Skeletal muscle cell (primary cell): ENCODE data around the gene RXRB.
A peak's percentile ranks its signal among the peaks of the same experiment; 100 is the strongest.
"Not testable (repeated sequence)": the region's sequence is repeated elsewhere in the genome, so short reads cannot be mapped to it uniquely, and the experiment has no call there.

Experiments
- DNase-seq: peaks from one replicate; pipeline ENCODE4 v3.0.0-alpha.2; 2010; ENCODE audit warnings: low read depth
- H3K4me3 ChIP-seq: 2 replicates; pipeline ENCODE4 v1.5.1; 2011; ENCODE audit warnings: low read depth, mild to moderate bottlenecking, control low read depth, low read length, moderate library complexity

RXRB gene

GRCh38 chr6:33200219-33201146 lies at the start of gene RXRB, which contains the start of gene SLC39A7:
Gene RXRB (minus strand): TSS chr6:33200665. CDS start chr6:33200476, 189 bp downstream.
Gene SLC39A7 (plus strand): TSS chr6:33200867. CDS start chr6:33201246, 379 bp downstream.
- peak; percentile 97 for DNase-seq
- peak within 1 kb of the TSS; percentile 95 for H3K4me3 ChIP-seq

- DNase-seq = peak; percentile 53
- H3K4me3 ChIP-seq = peak overlapping the region; percentile 63
These were observed 49.5 kb upstream of the RXRB start for GRCh38 chr6:33249732-33250630.

- H3K4me3 ChIP-seq = peak overlapping the region; percentile 63
These were observed 48.7 kb upstream of the RXRB start for GRCh38 chr6:33248932-33249731.

GRCh38 chr6:33248643-33248931 lies 48.1 kb upstream of the RXRB start:
- peak overlapping the region; percentile 63 for H3K4me3 ChIP-seq
- DNase-seq = peak; percentile 14

More at GRCh38 chr6:33248932-33249731, 48.7 kb upstream of the RXRB start:
- DNase-seq = peak; percentile 97

GRCh38 chr6:33247977-33248642 lies 47.6 kb upstream of the RXRB start:
- H3K4me3 ChIP-seq = peak overlapping the region; percentile 63
- DNase-seq = peak; percentile 50

GRCh38 chr6:33243476-33243875 lies 43.0 kb upstream of the RXRB start:
- no peak for DNase-seq
- H3K4me3 ChIP-seq = no peak overlapping the region

- no peak overlapping the region for H3K4me3 ChIP-seq
- no peak for DNase-seq
These were observed 41.5 kb upstream of the RXRB start for GRCh38 chr6:33241968-33242367.

GRCh38 chr6:33237741-33238140 lies 37.3 kb upstream of the RXRB start:
- H3K4me3 ChIP-seq = no peak overlapping the region
- DNase-seq = no peak

- no peak overlapping the region for H3K4me3 ChIP-seq
- DNase-seq = no peak
These were observed 36.4 kb upstream of the RXRB start for GRCh38 chr6:33236852-33237251.

- no peak overlapping the region for H3K4me3 ChIP-seq
- DNase-seq = no peak
These were observed 35.9 kb upstream of the RXRB start for GRCh38 chr6:33236328-33236727.

- H3K4me3 ChIP-seq = no peak overlapping the region
These were observed 34.8 kb upstream of the RXRB start for GRCh38 chr6:33235221-33235634.

GRCh38 chr6:33226503-33227120 lies 26.1 kb upstream of the RXRB start:
- DNase-seq, H3K4me3 ChIP-seq: not testable (repeated sequence)

More at GRCh38 chr6:33235221-33235634, 34.8 kb upstream of the RXRB start:
- no peak for DNase-seq

GRCh38 chr6:33217681-33218080 lies 17.2 kb upstream of the RXRB start:
- no peak overlapping the region for H3K4me3 ChIP-seq
- no peak for DNase-seq

GRCh38 chr6:33217246-33217645 lies 16.8 kb upstream of the RXRB start:
- H3K4me3 ChIP-seq = no peak overlapping the region
- DNase-seq = no peak

GRCh38 chr6:33216117-33216649 lies 15.7 kb upstream of the RXRB start:
- no peak overlapping the region for H3K4me3 ChIP-seq
- DNase-seq = no peak

GRCh38 chr6:33215271-33216116 lies 15.0 kb upstream of the RXRB start:
- no peak for DNase-seq
- no peak overlapping the region for H3K4me3 ChIP-seq

- no peak for DNase-seq
- H3K4me3 ChIP-seq = peak overlapping the region; percentile 58
These were observed 13.5 kb upstream of the RXRB start for GRCh38 chr6:33213989-33214335.
